ENCODE data around the gene VAMP2.

Gene VAMP2

GRCh38 chr17:8186787-8187516, 24.2 kb upstream of the VAMP2 start:
- peak overlapping the region; percentile 83 to 88 for H3K4me3 ChIP-seq (replicated peaks in 1 of 2; ENCODE audit: low read depth in 2 of 2, low read length in 2 of 2)
- peak; percentile 97 to 98 for DNase-seq (ENCODE audit: low read depth in 2 of 2)
- TF ChIP-seq CTCF (IDR thresholded peaks at IDR 0.05; ENCODE audit: low read depth, low read length): peak; percentile 36

GRCh38 chr17:8186446-8186786, 23.7 kb upstream of the VAMP2 start:
- no peak for TF ChIP-seq CTCF (IDR thresholded peaks at IDR 0.05; ENCODE audit: low read depth, low read length)
- peak overlapping the region; percentile 83 to 88 for H3K4me3 ChIP-seq (replicated peaks in 1 of 2; ENCODE audit: low read depth in 2 of 2, low read length in 2 of 2)
- DNase-seq (ENCODE audit: low read depth in 2 of 2): no peak

- peak; percentile 78 to 82 for DNase-seq (ENCODE audit: low read depth in 2 of 2)
- peak overlapping the region; percentile 83 to 88 for H3K4me3 ChIP-seq (replicated peaks in 1 of 2; ENCODE audit: low read depth in 2 of 2, low read length in 2 of 2)
- TF ChIP-seq CTCF (IDR thresholded peaks at IDR 0.05; ENCODE audit: low read depth, low read length): no peak
Observed at GRCh38 chr17:8185582-8186445, 23.1 kb upstream of the VAMP2 start.

GRCh38 chr17:8176998-8177731, 14.4 kb upstream of the VAMP2 start:
- no peak for DNase-seq (ENCODE audit: low read depth in 2 of 2)
- TF ChIP-seq CTCF (IDR thresholded peaks at IDR 0.05; ENCODE audit: low read depth, low read length): no peak
- peak overlapping the region; percentile 59 to 76 for H3K4me3 ChIP-seq (replicated peaks in 1 of 2; ENCODE audit: low read depth in 2 of 2, low read length in 2 of 2)

DNA sequence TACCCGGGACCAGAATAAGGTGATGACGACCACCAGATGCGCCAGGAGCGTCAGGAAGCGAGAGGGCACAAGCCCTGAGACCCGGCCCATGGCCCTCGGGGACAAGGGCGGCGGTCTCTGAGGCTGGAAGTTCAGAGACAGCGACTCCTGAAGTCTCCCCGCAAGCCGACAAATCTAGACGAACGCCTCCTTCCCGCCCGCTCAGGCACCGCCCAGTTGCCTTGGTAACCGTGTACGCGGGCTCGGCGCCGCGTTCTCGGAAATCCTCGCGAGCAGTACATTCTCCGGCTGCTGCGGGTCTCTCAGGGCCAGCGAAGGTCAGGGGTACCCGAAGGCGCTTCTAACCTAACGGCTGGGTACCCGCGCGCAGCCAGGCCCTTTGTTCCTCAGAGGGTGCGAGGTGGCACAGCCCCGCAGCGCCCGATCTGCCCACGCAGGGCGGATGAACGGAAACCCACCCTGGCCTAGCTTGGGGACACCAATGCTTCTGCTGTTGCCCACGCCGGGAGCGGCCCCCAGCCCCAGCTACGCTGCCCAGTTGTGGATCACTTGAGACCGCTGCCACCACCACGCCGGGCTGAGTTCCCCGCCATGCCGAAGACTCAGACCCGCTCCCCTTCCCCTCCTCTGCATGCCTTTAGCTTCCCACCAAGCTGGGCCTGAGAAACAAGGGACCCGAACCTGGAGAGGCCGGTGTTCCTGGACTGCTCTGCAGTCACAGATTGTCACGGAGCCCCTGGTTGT, 13.6 kb upstream of the VAMP2 start, which contains the start of gene TMEM107:
Gene TMEM107, minus strand, starts transcription at position 184 of the 744 bp plus-strand sequence. Its CDS starts 94 bp downstream, at position 90.
- peak; percentile 82 to 84 for DNase-seq (ENCODE audit: low read depth in 2 of 2)
- no peak for TF ChIP-seq CTCF (IDR thresholded peaks at IDR 0.05; ENCODE audit: low read depth, low read length)
- H3K4me3 ChIP-seq (replicated peaks in 1 of 2; ENCODE audit: low read depth in 2 of 2, low read length in 2 of 2): peak within 1 kb of the TSS; percentile 59 to 76

DNA sequence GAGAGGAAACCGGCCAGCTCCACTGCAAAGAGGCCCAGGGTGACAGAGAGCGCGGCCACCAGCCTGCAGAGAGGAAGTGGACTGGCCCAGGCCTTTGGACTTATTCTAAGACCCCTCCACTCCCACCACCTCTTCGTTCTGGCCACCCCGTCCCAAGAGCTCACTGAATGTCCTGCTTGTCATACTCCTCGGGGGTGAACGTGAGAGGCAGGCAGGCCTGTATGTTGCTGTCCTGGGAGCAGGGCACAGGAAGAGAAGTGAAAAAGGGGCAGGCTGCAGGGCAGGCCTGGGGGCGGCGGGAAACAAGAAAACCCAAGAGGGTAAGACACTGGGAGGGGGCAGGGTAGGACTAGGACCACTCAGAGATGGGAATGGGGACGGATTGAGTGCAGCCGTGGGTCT, 13.0 kb upstream of the VAMP2 start:
- H3K4me3 ChIP-seq (replicated peaks in 1 of 2; ENCODE audit: low read depth in 2 of 2, low read length in 2 of 2): peak overlapping the region; percentile 59 to 76
- DNase-seq (ENCODE audit: low read depth in 2 of 2): peak in 1 of 2 donors; percentile 23
- TF ChIP-seq CTCF (IDR thresholded peaks at IDR 0.05; ENCODE audit: low read depth, low read length): no peak
